ENCODE data around the gene UPK1B. TPM values are rescaled to one million over a fixed set of nuclear protein-coding genes. Genes with fewer than 3 reads are reported as not detected.

Gene UPK1B
- total and polyA plus RNA-seq, 2 donors (not counting 3 experiments of a cell fraction or from before 2014, with no cell fraction given) = not detected

GRCh38 chr3:119206611-119207511 lies 33.5 kb downstream of the UPK1B start:
- DNase-seq (ENCODE audit: low read depth, low spot score) = no peak
- Histone ChIP-seq H3K27ac (ENCODE audit: insufficient read depth, low read depth, low read length) (no peak overlapping the region), H3K9me1 (replicated peaks; ENCODE audit: control insufficient read depth, extremely low read depth, insufficient read depth, low read length) (no peaks in the 10 kb centered on the region), H3K36me3 (ENCODE audit: control insufficient read depth in 2 of 2, extremely low read depth in 1 of 2, insufficient read depth in 2 of 2, low read length in 2 of 2) (peaks cover 0 to 3% of the 10 kb centered on the region in 2 experiments), H3K9ac (replicated peaks; ENCODE audit: extremely low read depth, insufficient read depth, low read length) (no peak overlapping the region), H3K79me2 (ENCODE audit: control insufficient read depth, insufficient read depth, low read length) (no peaks in the 10 kb centered on the region), H3K4me2 (ENCODE audit: insufficient read depth, low read length) (no peak overlapping the region), H2AFZ (ENCODE audit: low read depth, low read length) (no peak overlapping the region), H3K9me3 (replicated peaks; ENCODE audit: control insufficient read depth, insufficient read depth, low read length) (no peaks in the 10 kb centered on the region), H3K4me1 (ENCODE audit: control insufficient read depth, extremely low read depth, insufficient read depth, low read length) (no peaks in the 10 kb centered on the region), H3K4me3 (replicated peaks in 1 of 3; ENCODE audit: insufficient read depth in 1 of 3, low read depth in 1 of 3, low read length in 3 of 3) (no peak overlapping the region), H4K20me1 (replicated peaks; ENCODE audit: control insufficient read depth, extremely low read depth, insufficient read depth, low read length) (no peaks in the 10 kb centered on the region), H3K27me3 (ENCODE audit: control insufficient read depth in 2 of 2, insufficient read depth in 2 of 2, low read length in 2 of 2) (no peaks in the 10 kb centered on the region)
- POLR2A ChIA-PET = no interaction called here
- no TSS peak for BruUV-seq (replicated peaks)
- dilution Hi-C loops (cut with MboI; ENCODE audit: extremely low pct_ligation_motif_present, low sequenced_read_pairs) (no loop called here), intact Hi-C loops (cut with micrococcal nuclease) (no loop called here)
- TF ChIP-seq MAX (IDR thresholded peaks at IDR 0.05; ENCODE audit: insufficient read depth, insufficient read length) = no peak
- TF ChIP-seq JUN (IDR thresholded peaks at IDR 0.05; ENCODE audit: borderline replicate concordance, insufficient read depth, insufficient read length, low read depth) = no peak
- TF ChIP-seq POLR2AphosphoS5 (IDR thresholded peaks at IDR 0.05; ENCODE audit: insufficient read depth, low read depth, low read length) = no peak
- no peak for TF ChIP-seq POLR2A (IDR thresholded peaks at IDR 0.05; ENCODE audit: low read depth, low read length)
- no peak for TF ChIP-seq CTCF (IDR thresholded peaks at IDR 0.05; ENCODE audit: extremely low read depth in 1 of 2, insufficient read depth in 1 of 2, low read depth in 1 of 2, low read length in 2 of 2)
- no peak for TF ChIP-seq EZH2 (IDR thresholded peaks at IDR 0.05; ENCODE audit: borderline replicate concordance, low read depth, low read length, severe bottlenecking)
- TF ChIP-seq GATA2 (IDR thresholded peaks at IDR 0.05; ENCODE audit: insufficient read depth, insufficient read length, low read depth, low read length) = no peak
- TF ChIP-seq MYC (IDR thresholded peaks at IDR 0.05; ENCODE audit: low read depth, low read length) = no peak
- no peak for TF ChIP-seq FOS (IDR thresholded peaks at IDR 0.05; ENCODE audit: borderline replicate concordance, insufficient read depth, low read length)
- CTCF ChIA-PET = no interaction called here
- FAIRE-seq = no peak
